RWPE2 (cell line): ENCODE data around the gene HSPA13.

Source experiments
- ATAC-seq: fragments of 200-7000 bp; cut with Tn5 transposase; 3 replicates; pipeline ENCODE4 v1.9.1; 2021; ENCODE audit warnings: low read depth
- DNase-seq: peaks from one replicate; pipeline ENCODE4 v3.0.0-alpha.2; 2020; ENCODE audit warnings: low spot score
- H3K27ac ChIP-seq: fragments of 450-650 bp; 2 replicates; pipeline ENCODE4 v1.5.1; 2017; ENCODE audit warnings: mild to moderate bottlenecking; ENCODE audit not compliant: poor library complexity, severe bottlenecking
- H3K27me3 ChIP-seq: fragments of 250-450 bp; sonication (Bioruptor Pico); 2 replicates; pipeline ENCODE4 v1.5.1; 2021; ENCODE audit warnings: mild to moderate bottlenecking, moderate library complexity; ENCODE audit not compliant: insufficient read depth, poor library complexity, severe bottlenecking
- H3K36me3 ChIP-seq: fragments of 250-450 bp; sonication (Bioruptor Pico); 2 replicates; pipeline ENCODE4 v1.5.1; 2020; ENCODE audit warnings: low read depth, mild to moderate bottlenecking, moderate library complexity
- H3K4me1 ChIP-seq: fragments of 250-450 bp; sonication (Bioruptor Pico); 2 replicates; pipeline ENCODE4 v1.5.1; 2021; ENCODE audit warnings: mild to moderate bottlenecking, moderate library complexity; ENCODE audit not compliant: insufficient read depth, poor library complexity, severe bottlenecking
- H3K4me3 ChIP-seq: fragments of 250-450 bp; sonication (Bioruptor Pico); 2 replicates; pipeline ENCODE4 v1.5.1; 2021; ENCODE audit warnings: mild to moderate bottlenecking, moderate library complexity; ENCODE audit not compliant: severe bottlenecking
- H3K9me3 ChIP-seq: fragments of 250-450 bp; sonication (Bioruptor Pico); 2 replicates; pipeline ENCODE4 v1.5.1; 2021; ENCODE audit warnings: mild to moderate bottlenecking, moderate library complexity; ENCODE audit not compliant: severe bottlenecking
- TF ChIP-seq, protein P1 (sequence below): fragments of 450-650 bp; IDR thresholded peaks from one replicate; pipeline ENCODE4 v1.5.1; 2017; ENCODE audit warnings: mild to moderate bottlenecking, moderate library complexity; ENCODE audit not compliant: poor library complexity, severe bottlenecking

HSPA13 gene

DNA sequence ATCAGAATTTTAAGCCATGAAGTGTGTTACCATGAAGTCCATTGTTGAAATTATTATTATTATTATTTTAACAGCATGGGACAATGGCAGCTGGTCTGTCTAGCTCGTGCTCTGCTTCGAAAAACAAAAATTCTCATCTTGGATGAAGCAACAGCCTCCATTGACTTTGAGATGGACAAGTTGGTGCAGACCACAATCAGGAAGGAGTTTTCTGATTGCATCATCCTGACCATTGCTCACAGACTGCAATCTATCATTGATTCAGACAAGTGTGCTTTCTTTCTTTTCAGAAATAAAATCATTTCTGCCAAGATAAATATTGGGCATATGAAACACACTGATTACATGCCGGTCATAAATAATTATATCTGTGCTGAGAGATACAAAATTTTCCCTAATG, 21.0 kb downstream of the HSPA13 start:
- ATAC-seq, result peak; percentile 86
- DNase-seq, result no peak
- Histone ChIP-seq H3K4me1 (peaks cover 29% of the 10 kb centered on the region), H3K27ac (peak overlapping the region; percentile 54), H3K9me3 (no peaks in the 10 kb centered on the region), H3K36me3 (no peaks in the 10 kb centered on the region), H3K27me3 (no peaks in the 10 kb centered on the region), H3K4me3 (no peak overlapping the region)
- TF ChIP-seq, protein P1, sequence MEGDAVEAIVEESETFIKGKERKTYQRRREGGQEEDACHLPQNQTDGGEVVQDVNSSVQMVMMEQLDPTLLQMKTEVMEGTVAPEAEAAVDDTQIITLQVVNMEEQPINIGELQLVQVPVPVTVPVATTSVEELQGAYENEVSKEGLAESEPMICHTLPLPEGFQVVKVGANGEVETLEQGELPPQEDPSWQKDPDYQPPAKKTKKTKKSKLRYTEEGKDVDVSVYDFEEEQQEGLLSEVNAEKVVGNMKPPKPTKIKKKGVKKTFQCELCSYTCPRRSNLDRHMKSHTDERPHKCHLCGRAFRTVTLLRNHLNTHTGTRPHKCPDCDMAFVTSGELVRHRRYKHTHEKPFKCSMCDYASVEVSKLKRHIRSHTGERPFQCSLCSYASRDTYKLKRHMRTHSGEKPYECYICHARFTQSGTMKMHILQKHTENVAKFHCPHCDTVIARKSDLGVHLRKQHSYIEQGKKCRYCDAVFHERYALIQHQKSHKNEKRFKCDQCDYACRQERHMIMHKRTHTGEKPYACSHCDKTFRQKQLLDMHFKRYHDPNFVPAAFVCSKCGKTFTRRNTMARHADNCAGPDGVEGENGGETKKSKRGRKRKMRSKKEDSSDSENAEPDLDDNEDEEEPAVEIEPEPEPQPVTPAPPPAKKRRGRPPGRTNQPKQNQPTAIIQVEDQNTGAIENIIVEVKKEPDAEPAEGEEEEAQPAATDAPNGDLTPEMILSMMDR, result no peak

DNA sequence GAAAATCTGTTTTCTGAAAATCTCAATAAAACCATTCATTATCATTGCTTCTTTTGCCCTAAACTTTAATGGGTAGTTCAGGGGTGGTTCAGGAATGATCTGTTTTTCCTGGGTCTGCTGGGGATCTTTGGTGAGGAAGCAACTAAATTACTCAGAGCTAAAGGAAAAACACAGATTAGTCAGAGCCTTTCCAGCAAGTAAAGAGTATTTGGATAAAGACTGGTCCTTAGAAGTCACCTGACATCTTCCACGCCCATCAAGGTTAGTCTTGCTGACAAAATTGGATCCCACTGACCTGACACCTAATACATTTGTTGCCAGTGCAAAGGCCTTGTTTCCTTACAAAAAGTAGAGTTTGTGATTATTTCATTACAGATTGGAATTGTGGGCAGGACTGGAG, 24.2 kb downstream of the HSPA13 start:
- no peaks in the 10 kb centered on the region for H3K9me3 ChIP-seq
- no peak overlapping the region for H3K27ac ChIP-seq
- peaks cover 30% of the 10 kb centered on the region for H3K4me1 ChIP-seq
- DNase-seq, result no peak
- peak; percentile 43; the same call in 1 of the 3 replicates for ATAC-seq
- TF ChIP-seq, protein P1, result no peak
- H3K4me3 ChIP-seq, result no peak overlapping the region
- no peaks in the 10 kb centered on the region for H3K36me3 ChIP-seq
- H3K27me3 ChIP-seq, result no peaks in the 10 kb centered on the region

DNA sequence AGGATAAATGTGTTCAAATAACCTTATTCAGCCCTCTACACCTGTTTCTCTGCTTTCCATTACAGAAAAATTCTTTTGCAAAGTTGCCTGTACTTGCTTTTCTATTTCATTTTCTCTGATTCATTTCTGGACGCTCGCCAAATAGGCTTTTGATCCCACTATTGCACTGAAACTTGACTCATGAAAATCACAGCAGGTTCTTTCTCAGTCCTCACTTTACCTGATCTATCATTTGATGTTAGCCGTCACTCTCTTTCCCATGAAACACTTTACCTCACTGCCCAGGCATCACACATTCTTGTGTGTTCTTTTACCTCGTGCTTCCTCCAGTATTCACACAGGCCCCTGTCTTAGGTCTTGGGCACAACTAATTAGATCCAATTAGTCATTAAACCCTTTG, 26.2 kb downstream of the HSPA13 start:
- H3K9me3 ChIP-seq, result no peaks in the 10 kb centered on the region
- no peaks in the 10 kb centered on the region for H3K27me3 ChIP-seq
- DNase-seq, result no peak
- no peak overlapping the region for H3K4me3 ChIP-seq
- H3K36me3 ChIP-seq, result no peaks in the 10 kb centered on the region
- no peak overlapping the region for H3K27ac ChIP-seq
- peak; percentile 74 for ATAC-seq
- TF ChIP-seq, protein P1, result no peak
- H3K4me1 ChIP-seq, result peaks cover 22% of the 10 kb centered on the region

DNA sequence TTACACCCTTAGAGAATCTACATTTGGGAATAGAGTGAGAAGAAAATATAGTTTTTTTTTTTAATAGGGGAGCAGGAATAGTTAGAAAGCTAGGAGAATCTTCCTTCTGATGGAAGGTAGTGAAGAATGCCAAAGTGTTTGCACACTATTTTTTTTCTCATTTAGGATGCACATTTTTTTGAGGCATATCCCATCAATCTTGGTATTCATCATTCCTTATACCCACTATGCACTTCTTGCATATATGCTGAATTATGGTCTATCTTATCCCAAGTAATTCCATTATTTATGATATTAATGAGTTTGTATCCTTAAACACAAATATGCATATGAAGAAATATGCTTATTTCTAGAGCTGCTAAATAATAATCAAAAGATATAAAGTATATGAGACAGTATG, 28.4 kb downstream of the HSPA13 start:
- H3K9me3 ChIP-seq, result no peaks in the 10 kb centered on the region
- no peaks in the 10 kb centered on the region for H3K36me3 ChIP-seq
- H3K27ac ChIP-seq, result no peak overlapping the region
- TF ChIP-seq, protein P1, result no peak
- H3K4me3 ChIP-seq, result no peak overlapping the region
- ATAC-seq (no peak), DNase-seq (no peak)
- H3K4me1 ChIP-seq, result peaks cover 17% of the 10 kb centered on the region
- no peaks in the 10 kb centered on the region for H3K27me3 ChIP-seq

DNA sequence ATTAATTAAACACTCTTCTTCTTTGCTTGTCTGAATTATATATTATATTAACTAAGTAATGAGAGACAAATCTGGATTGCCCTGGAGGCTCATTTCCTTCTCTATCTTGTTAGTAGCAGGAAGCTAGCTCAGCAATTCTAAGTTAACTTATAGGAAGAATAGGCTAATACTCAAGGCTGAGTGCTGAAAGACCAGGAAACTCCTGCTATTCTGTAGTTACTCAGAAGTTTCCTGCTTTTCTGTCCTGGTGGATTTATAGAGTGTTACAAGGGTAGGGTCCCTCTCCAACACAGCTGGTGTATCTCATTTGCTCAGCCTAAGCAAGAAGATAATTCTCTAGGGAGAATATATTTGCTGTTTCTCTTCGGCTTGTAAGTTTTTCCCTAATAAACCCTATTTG, 29.2 kb downstream of the HSPA13 start:
- Histone ChIP-seq H3K4me3 (no peak overlapping the region), H3K4me1 (peaks cover 10% of the 10 kb centered on the region), H3K27me3 (no peaks in the 10 kb centered on the region), H3K27ac (no peak overlapping the region), H3K9me3 (no peaks in the 10 kb centered on the region), H3K36me3 (no peaks in the 10 kb centered on the region)
- ATAC-seq (no peak), DNase-seq (no peak)
- TF ChIP-seq, protein P1, result no peak
